ENCODE results near the gene HAVCR2. TPM values are rescaled to one million over a fixed set of nuclear protein-coding genes. Genes with fewer than 3 reads are reported as not detected.
"Not testable (repeated sequence)": the region's sequence is repeated elsewhere in the genome, so short reads cannot be mapped to it uniquely, and the experiment has no call there.

The HAVCR2 gene
- total and polyA plus RNA-seq, 2 experiments from 2014 or later: 0.49 TPM; not detected in 1

DNA sequence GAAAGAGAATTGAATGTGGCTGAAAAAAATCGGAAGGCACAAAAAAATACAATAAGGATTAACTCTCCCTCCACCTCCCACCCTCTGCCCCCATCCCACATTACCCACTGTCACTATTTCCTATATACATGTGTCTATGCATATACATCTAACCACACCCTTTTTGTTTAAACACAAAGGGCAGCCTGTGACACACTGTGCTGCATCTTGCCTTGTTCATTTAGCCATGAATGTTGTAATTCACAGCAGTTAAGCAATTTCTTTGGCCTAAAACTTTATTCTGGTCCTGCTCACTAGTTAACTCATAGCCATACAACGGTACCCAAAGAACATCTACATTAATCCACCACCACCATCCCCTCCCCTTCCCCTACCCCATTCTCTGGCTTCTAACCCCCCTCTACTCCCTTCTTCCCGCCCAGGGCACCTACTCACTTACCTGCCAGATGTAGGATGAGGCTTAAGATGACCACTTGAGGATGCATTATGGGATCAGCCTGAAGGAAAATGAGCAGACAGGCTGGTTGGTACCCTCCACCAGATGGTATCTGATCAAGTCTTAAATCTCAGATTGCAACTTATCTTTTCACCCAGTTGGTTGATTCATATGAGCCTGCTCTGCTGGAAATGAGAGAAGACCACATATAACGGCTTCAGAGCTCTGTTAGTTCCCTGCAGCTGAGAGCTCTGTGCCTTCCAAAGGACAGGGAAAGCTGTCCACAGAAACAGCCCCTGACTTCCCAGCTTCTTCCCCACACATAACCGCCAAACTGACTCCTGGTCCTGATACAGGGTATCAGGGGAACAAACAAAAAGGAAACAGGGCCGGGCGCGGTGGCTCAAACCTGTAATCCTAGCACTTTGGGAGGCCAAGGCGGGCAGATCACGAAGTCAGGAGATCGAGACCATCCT is 51.1 kb downstream of the HAVCR2 start:
- no peaks in the 10 kb centered on the region for H3K9me3 Mint-ChIP-seq
- H3K4me3 ChIP-seq: no peak overlapping the region

DNA sequence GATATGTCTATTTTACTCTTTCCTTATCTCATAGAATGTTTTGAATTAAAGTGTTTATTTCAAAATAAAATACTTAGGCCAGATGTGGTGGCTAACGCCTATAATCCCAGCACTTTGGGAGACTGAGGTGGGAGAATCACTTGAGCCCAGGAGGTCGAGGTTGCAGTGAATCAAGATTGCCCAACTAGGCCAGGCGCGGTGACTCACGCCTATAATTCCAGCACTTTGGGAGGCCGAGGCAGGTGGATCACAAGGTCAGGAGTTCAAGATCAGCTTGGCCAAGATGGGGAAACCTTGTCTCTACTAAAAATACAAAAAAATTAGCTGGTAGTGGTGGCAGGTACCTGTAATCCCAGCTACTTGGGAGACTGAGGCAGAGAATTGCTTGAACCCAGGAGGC is 52.0 kb downstream of the HAVCR2 start:
- not testable (repeated sequence) for DNase-seq (ENCODE audit: low spot score); H3K27me3 ChIP-seq (ENCODE audit: insufficient read depth); H3K4me3 ChIP-seq; H2AFZ ChIP-seq; H3F3A ChIP-seq (replicated peaks; ENCODE audit: low read depth); H3K36me3 Mint-ChIP-seq (ENCODE audit: low read depth); H3K27ac ChIP-seq (ENCODE audit: low read depth); H3K4me1 ChIP-seq (ENCODE audit: insufficient read depth); H3K27me3 Mint-ChIP-seq (ENCODE audit: insufficient read depth, low read depth, poor library complexity); H3K9me3 Mint-ChIP-seq; H3K79me2 ChIP-seq (replicated peaks; ENCODE audit: insufficient read depth); H3K27ac Mint-ChIP-seq; H4K20me1 ChIP-seq (replicated peaks; ENCODE audit: insufficient read depth); H3K4me1 Mint-ChIP-seq; H3K4me2 ChIP-seq; H3K4me3 Mint-ChIP-seq; ATAC-seq; H3K9me2 ChIP-seq (ENCODE audit: insufficient read depth); H3K36me3 ChIP-seq (ENCODE audit: insufficient read depth)

More for the DNA sequence above, 51.1 kb downstream of the HAVCR2 start:
- Mint-ChIP-seq H3K36me3 (ENCODE audit: low read depth) (no peaks in the 10 kb centered on the region), H3K4me1 (no peaks in the 10 kb centered on the region), H3K4me3 (no peak overlapping the region), H3K27me3 (ENCODE audit: insufficient read depth, low read depth, poor library complexity) (peaks cover 2% of the 10 kb centered on the region), H3K27ac (no peak overlapping the region)
- DNase-seq (ENCODE audit: low spot score) (no peak), ATAC-seq (no peak)
- Histone ChIP-seq H3K27ac (ENCODE audit: low read depth) (no peak overlapping the region), H3K9me2 (ENCODE audit: insufficient read depth) (no peaks in the 10 kb centered on the region), H3K79me2 (replicated peaks; ENCODE audit: insufficient read depth) (no peaks in the 10 kb centered on the region), H3K4me1 (ENCODE audit: insufficient read depth) (no peaks in the 10 kb centered on the region), H3K4me2 (no peak overlapping the region), H3K27me3 (ENCODE audit: insufficient read depth) (no peaks in the 10 kb centered on the region), H4K20me1 (replicated peaks; ENCODE audit: insufficient read depth) (no peaks in the 10 kb centered on the region), H3K36me3 (ENCODE audit: insufficient read depth) (no peaks in the 10 kb centered on the region), H3F3A (replicated peaks; ENCODE audit: low read depth) (no peaks in the 10 kb centered on the region), H2AFZ (peak overlapping the region; percentile 32; the same call in 1 of the 2 replicates)
- no peak for TF ChIP-seq POLR2AphosphoS5 (IDR thresholded peaks at IDR 0.05; ENCODE audit: low read depth)
- TF ChIP-seq STAT1 (IDR thresholded peaks at IDR 0.05; ENCODE audit: unreplicated experiment): no peak
- TF ChIP-seq CREB1 (CRISPR knock-in tag; IDR thresholded peaks at IDR 0.05; ENCODE audit: low read depth): no peak
- TF ChIP-seq REST (IDR thresholded peaks at IDR 0.05; ENCODE audit: unreplicated experiment): no peak
- no peak for TF ChIP-seq ZNF114 (CRISPR knock-in tag; IDR thresholded peaks at IDR 0.05)
- TF ChIP-seq EZH2 (IDR thresholded peaks at IDR 0.05; ENCODE audit: low read depth, unreplicated experiment): no peak

All from GM23338 (cell line).